Hematopoietic multipotent progenitor cell (in vitro differentiated cells): ENCODE measurements around the gene ADORA3. TPM values are rescaled to one million over a fixed set of nuclear protein-coding genes. Genes with fewer than 3 reads are reported as not detected.

Experiments used
- DNase-seq, 3 donors: peaks; one replicate each; pipeline ENCODE4 v3.0.0-alpha.2; 2011 to 2015; ENCODE audit warnings: low read depth in 2 of 3, low spot score in 2 of 3
- small RNA-seq: library from RNA; depleted of rRNA; stranded (forward); fragments of <200 nt; gene quantifications from one replicate; pipeline ENCODE3, GENCODE V24; 2012
- total RNA-seq: library from RNA; depleted of rRNA; stranded (reverse); fragments of >200 nt; gene quantifications from one replicate; pipeline ENCODE4 v1.2.3, GENCODE V29; 2012

ADORA3 gene
- total RNA-seq, 1 donor: 0.54 TPM

DNA sequence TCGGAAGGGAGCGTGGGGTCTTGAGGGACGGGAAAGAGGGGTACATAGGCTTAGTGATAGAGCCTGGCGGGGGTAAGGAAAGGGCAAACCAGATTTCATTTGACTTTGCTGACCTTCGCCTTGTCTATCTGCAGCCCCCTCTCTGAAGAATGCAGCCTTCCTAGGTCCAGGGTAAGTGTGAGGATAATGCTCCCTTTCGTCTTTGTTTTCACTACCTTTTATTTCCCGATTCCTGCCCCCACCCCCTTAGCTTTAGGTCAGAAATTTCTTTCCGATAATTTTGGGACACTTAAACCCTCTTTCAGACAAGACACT lies 53.8 kb downstream of the ADORA3 start:
- no peak for DNase-seq

Small RNA genes lying within 50 kb of the gene (small RNA-seq; reads per million reads assigned to genes)
- gene RNU6-792P: 5.5 reads per million, percentile 88 among the genes with 10 or more reads in this experiment

Other genes starting within 250 kb of the ADORA3 start
- not detected for gene CHIA, start 212.8 kb downstream of the ADORA3 start, total RNA-seq
- 1.1 TPM for gene OVGP1, start 75.9 kb downstream of the ADORA3 start, total RNA-seq
- 73.0 TPM for gene WDR77, start 54.4 kb downstream of the ADORA3 start, total RNA-seq
- 176 TPM for gene ATP5PB, start 54.2 kb downstream of the ADORA3 start, total RNA-seq
- 7.8 TPM for gene C1orf162, start 29.6 kb downstream of the ADORA3 start, total RNA-seq
- 0.27 TPM for gene TMIGD3, start within 50 bp of the ADORA3 start, total RNA-seq
- 6.7 TPM for gene RAP1A, start 116.2 kb upstream of the ADORA3 start, total RNA-seq
- gene INKA2, start 235.8 kb upstream of the ADORA3 start, total RNA-seq: 2.4 TPM